GM18861 (cell line): ENCODE data around the gene VEGFC.

Experiments used
- ATAC-seq: cut with Tn5 transposase; IDR thresholded peaks from one replicate; pipeline ENCODE4 v1.9.1; 2021; ENCODE audit not compliant: unreplicated experiment

The VEGFC gene

DNA sequence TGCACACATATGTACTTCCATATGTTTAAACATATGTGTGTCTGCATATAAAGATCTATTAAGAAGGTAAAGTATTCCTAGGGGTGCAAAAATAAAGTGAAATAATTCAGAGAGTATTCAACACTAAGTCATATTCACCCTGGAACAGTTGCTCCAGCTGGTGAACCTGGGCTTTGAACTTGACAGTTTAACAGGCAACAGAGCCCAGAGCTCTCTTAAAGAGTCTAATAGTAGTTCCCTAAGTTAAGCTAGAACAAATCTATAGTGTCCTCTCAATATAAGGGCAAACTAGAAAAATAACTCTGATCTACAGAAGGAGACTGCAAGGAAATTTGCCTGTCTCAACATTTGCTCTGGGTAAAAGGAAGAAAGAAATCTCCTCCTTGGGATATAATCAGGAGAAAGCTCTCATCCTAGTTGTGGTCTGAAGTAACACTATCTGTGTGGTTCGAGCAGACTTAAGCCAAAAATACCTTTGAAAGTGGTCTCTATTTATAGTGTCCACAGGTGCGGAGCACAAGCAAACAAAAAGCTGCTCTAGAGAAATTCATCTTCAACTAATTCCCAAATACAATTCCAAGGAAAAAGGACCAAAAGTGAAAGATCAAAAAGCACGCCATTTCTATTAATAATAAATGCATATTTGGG, 29.9 kb downstream of the VEGFC start:
- no peak for ATAC-seq

GRCh38 chr4:176761872-176762271, 30.9 kb downstream of the VEGFC start:
- ATAC-seq, result no peak

DNA sequence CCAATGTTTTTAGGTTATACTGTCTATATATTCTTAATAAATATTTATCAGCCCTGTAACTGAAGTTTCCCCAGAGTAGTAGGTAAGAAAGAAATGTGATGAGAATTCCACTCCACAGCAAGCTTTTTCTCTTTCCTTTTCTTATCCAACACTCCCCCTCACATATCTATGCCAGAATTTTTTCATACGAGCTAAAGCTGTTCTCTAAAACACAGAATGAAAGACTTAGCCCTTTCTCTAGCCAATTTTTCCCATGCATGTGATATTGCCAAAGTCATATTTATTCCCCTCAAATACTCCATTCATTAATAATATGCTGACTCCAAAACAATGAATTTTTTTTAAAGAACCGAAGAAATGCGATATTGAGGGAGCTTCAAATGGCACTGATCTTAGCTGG, 32.3 kb downstream of the VEGFC start:
- no peak for ATAC-seq

- ATAC-seq, result no peak
Measured at GRCh38 chr4:176758731-176759130, 34.0 kb downstream of the VEGFC start.

DNA sequence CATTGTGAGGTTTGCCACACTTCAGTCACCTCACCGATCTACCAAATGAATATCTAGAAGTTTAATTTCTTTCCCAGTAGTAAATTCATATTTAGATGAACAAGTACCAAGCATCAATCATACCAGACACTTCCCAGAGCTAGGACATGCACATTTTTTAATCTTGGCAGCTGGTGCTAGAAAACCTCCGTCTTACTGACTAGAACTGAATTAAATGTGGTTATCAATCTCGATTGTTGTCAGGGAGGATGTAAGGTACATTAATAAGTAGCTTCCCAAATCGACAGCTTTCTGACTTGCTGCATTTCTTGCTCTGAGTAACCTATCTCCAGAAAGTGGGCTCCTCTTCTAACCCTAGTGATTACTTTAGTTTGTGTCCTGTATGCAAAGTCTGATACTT, 34.4 kb downstream of the VEGFC start:
- ATAC-seq, result no peak

GRCh38 chr4:176755613-176756012, 37.1 kb downstream of the VEGFC start:
- ATAC-seq, result no peak

DNA sequence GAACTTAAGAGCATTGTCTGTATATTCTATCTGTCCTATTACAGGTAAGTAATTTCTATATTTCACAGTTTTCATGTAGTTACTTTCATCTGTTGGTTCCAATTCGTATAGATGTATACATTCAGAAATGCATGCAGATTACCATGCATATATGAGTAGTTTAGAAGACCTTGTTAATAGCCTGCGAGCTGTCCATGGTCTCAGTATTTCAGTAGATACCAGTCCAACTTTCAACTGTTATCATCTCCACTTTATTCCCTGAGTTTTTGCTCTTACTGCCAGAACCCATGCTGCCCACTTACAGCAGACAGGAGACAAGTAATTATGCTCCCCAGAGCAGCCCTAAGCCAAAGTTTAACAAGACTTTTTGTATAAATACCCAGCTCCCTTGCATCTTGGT, 37.7 kb downstream of the VEGFC start:
- no peak for ATAC-seq

GRCh38 chr4:176753049-176753448, 39.7 kb downstream of the VEGFC start:
- no peak for ATAC-seq

DNA sequence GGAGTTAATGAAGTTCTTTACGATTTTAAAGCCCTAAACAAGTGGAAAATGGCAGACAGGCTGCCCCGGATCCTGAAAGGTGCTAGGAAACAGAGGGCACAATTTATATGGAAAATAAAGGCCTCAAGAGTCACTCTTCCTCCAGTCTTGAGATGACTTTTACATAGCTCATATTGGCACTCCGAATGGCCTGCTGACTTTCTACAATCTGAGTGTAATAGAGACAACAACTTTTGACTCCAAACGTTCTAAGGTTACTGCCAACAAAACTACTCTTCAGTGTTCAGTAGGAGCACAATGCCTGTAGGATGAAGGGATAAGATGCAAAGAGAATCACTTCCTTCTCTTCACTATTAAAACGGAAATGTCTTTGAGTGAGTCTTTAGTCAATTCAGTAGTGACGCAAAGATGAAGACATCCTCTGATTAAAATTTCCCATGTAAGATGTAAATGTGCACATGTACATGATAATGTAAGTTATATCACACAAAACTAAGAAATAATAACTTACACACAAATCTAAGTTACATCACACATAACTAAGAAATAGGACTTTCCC, 40.5 kb downstream of the VEGFC start:
- no peak for ATAC-seq

GRCh38 chr4:176751061-176751460, 41.7 kb downstream of the VEGFC start:
- no peak for ATAC-seq

GRCh38 chr4:176746846-176747245, 45.9 kb downstream of the VEGFC start:
- ATAC-seq, result no peak

- no peak for ATAC-seq
Measured at GRCh38 chr4:176745902-176746301, 46.8 kb downstream of the VEGFC start.

- no peak for ATAC-seq
Measured at GRCh38 chr4:176744091-176744490, 48.6 kb downstream of the VEGFC start.

GRCh38 chr4:176742211-176742610, 50.5 kb downstream of the VEGFC start:
- no peak for ATAC-seq

- no peak for ATAC-seq
Measured at GRCh38 chr4:176741253-176741652, 51.5 kb downstream of the VEGFC start.

GRCh38 chr4:176735300-176735699, 57.4 kb downstream of the VEGFC start:
- no peak for ATAC-seq

GRCh38 chr4:176734461-176734860, 58.3 kb downstream of the VEGFC start:
- no peak for ATAC-seq

GRCh38 chr4:176729489-176729888, 63.2 kb downstream of the VEGFC start:
- no peak for ATAC-seq

GRCh38 chr4:176726803-176727202, 65.9 kb downstream of the VEGFC start:
- ATAC-seq, result no peak

DNA sequence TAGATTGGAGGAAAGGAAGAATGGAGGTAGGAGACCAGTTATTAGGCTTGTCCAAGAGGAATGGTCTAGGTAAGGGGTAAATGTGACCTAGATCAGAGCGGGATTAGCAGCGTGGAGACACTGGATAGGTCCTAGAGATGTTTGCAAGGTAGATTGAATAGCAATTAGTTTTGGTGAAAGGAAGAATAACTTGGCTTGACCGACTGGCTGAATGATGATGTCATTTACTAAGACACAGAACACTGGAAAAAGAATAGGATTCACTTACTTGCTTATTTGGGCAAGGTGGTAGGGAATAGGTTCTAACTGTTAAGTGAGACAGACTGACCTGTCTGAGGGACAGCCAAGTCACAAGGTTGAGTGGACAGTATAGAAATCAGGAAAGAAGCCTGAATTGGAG, 71.3 kb downstream of the VEGFC start:
- ATAC-seq, result no peak

- no peak for ATAC-seq
Measured at GRCh38 chr4:176718881-176719280, 73.8 kb downstream of the VEGFC start.

GRCh38 chr4:176717237-176717636, 75.5 kb downstream of the VEGFC start:
- ATAC-seq, result no peak

DNA sequence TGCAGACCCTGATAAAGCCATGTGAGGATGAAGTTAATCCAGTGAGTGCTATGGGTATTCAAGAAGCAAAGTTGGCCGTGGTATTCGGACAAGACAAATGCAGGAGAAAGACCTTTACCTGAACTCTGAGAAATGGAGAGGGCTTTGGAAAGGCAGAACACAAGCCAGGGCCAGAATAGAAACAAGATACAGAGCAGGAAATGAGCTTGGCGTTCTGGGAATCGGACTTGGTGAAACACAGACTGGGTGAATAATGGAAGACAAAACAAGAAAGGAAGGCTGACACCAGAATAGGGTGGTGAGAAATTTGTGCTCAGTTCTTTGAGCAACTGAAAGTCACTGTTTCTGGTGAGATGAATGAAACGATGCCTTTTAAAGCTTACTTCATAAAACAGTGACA, 83.3 kb downstream of the VEGFC start:
- ATAC-seq, result no peak
